ENCODE results near the gene R3HDM2. TPM values are rescaled to one million over a fixed set of nuclear protein-coding genes. Genes with fewer than 3 reads are reported as not detected.
A peak's percentile ranks its signal among the peaks of the same experiment; 100 is the strongest.

Gene R3HDM2
- total and polyA plus RNA-seq, 2 of the 13 experiments (the other 11 are each of a cell fraction or from before 2014, with no cell fraction given) = 11.1 to 23.5 TPM

DNA sequence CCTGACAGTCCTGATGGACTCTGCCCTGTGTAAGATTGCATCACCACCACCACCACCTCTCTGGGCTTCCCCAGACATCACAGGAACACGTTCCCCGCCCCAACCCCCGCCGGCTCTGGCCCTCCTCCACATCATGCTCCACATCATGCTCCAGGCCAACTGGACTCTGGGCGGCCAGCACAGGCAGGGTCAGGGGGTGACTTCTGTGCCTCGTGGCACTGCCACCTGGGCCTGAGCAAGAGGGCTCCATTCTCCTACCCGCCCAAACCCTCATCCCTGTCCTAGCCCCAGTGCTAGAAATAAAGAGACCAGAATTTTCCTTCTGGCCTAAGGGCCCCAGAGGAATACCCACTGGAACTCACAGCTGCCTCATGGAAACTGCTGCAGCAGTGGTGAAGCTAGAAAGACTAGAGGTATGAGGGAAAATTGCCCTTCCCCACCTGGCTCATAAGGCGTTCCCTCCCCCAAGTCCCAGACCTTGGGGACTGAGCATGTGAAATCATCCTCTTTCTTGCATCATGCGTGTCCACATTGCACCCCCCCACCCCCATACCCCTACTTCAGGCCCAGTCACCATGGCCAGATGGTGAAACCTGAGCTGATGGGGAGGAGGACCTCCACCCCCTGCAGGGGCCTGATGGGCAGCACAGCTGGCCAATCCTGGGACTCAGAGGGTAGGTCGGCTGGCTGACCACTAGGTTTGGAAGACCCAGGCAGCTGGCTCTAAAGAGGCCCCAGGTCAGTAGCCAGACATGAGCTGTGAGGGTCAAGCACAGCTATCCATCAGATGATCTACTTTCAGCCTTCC is 23.9 kb upstream of the R3HDM2 start, which contains the start of gene INHBE (continued):
- TF ChIP-seq, protein P1, sequence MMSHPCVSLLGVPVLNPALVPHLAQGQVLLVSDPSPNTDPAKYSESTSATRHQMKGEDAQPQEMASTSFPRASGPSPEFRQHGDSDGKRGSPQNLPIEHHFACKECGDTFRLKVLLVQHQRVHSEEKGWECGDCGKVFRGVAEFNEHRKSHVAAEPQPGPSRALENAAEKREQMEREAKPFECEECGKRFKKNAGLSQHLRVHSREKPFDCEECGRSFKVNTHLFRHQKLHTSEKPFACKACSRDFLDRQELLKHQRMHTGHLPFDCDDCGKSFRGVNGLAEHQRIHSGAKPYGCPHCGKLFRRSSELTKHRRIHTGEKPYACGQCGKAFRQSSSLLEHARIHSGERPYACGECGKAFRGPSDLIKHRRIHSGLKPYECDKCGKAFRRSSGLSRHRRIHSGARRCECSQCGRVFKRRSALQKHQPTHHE (CRISPR knock-in tag; IDR thresholded peaks at IDR 0.05; ENCODE audit: borderline replicate concordance) = no peak; the same call in 1 of the 2 replicates
- TF ChIP-seq POLR2G (IDR thresholded peaks at IDR 0.05; ENCODE audit: low read depth, low read length) (peak; percentile 69), RFXANK (CRISPR knock-in tag; IDR thresholded peaks at IDR 0.05) (no peak), REPIN1 (CRISPR knock-in tag; IDR thresholded peaks at IDR 0.05; ENCODE audit: borderline replicate concordance, low read depth) (peak; percentile 76), PITX1 (CRISPR knock-in tag; IDR thresholded peaks at IDR 0.05) (peak; percentile 70), ZMAT3 (CRISPR knock-in tag; conservative IDR thresholded peaks at IDR 0.05) (no peak), ZNF343 (CRISPR knock-in tag; IDR thresholded peaks at IDR 0.05) (peak; percentile 65; the same call in 1 of the 2 replicates), NFKB2 (CRISPR knock-in tag; IDR thresholded peaks at IDR 0.05; ENCODE audit: borderline replicate concordance) (peak; percentile 68; the same call in 1 of the 2 replicates), KLF11 (CRISPR knock-in tag; IDR thresholded peaks at IDR 0.05) (peak; percentile 38; the same call in 1 of the 2 replicates), FOSL2 (CRISPR knock-in tag; IDR thresholded peaks at IDR 0.05) (peak; percentile 78), SOX6 (IDR thresholded peaks at IDR 0.05) (no peak), SOX6 (CRISPR knock-in tag; IDR thresholded peaks at IDR 0.05) (peak; percentile 80)
- TF ChIP-seq, protein P2, sequence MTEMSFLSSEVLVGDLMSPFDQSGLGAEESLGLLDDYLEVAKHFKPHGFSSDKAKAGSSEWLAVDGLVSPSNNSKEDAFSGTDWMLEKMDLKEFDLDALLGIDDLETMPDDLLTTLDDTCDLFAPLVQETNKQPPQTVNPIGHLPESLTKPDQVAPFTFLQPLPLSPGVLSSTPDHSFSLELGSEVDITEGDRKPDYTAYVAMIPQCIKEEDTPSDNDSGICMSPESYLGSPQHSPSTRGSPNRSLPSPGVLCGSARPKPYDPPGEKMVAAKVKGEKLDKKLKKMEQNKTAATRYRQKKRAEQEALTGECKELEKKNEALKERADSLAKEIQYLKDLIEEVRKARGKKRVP (CRISPR knock-in tag; IDR thresholded peaks at IDR 0.05) = peak; percentile 46 to 99; a peak in 3 of 4 replicates
- TF ChIP-seq, protein P3, sequence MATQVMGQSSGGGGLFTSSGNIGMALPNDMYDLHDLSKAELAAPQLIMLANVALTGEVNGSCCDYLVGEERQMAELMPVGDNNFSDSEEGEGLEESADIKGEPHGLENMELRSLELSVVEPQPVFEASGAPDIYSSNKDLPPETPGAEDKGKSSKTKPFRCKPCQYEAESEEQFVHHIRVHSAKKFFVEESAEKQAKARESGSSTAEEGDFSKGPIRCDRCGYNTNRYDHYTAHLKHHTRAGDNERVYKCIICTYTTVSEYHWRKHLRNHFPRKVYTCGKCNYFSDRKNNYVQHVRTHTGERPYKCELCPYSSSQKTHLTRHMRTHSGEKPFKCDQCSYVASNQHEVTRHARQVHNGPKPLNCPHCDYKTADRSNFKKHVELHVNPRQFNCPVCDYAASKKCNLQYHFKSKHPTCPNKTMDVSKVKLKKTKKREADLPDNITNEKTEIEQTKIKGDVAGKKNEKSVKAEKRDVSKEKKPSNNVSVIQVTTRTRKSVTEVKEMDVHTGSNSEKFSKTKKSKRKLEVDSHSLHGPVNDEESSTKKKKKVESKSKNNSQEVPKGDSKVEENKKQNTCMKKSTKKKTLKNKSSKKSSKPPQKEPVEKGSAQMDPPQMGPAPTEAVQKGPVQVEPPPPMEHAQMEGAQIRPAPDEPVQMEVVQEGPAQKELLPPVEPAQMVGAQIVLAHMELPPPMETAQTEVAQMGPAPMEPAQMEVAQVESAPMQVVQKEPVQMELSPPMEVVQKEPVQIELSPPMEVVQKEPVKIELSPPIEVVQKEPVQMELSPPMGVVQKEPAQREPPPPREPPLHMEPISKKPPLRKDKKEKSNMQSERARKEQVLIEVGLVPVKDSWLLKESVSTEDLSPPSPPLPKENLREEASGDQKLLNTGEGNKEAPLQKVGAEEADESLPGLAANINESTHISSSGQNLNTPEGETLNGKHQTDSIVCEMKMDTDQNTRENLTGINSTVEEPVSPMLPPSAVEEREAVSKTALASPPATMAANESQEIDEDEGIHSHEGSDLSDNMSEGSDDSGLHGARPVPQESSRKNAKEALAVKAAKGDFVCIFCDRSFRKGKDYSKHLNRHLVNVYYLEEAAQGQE (IDR thresholded peaks at IDR 0.05; ENCODE audit: borderline replicate concordance in 1 of 2, low read depth in 1 of 2, low read length in 2 of 2) = peak in 1 of 2 experiments; percentile 20; a peak in 1 of 4 replicates
- TF ChIP-seq, protein P4, sequence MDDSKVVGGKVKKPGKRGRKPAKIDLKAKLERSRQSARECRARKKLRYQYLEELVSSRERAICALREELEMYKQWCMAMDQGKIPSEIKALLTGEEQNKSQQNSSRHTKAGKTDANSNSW (CRISPR knock-in tag; IDR thresholded peaks at IDR 0.05; ENCODE audit: borderline replicate concordance) = peak; percentile 35; the same call in 1 of the 2 replicates
- TF ChIP-seq, protein P5, sequence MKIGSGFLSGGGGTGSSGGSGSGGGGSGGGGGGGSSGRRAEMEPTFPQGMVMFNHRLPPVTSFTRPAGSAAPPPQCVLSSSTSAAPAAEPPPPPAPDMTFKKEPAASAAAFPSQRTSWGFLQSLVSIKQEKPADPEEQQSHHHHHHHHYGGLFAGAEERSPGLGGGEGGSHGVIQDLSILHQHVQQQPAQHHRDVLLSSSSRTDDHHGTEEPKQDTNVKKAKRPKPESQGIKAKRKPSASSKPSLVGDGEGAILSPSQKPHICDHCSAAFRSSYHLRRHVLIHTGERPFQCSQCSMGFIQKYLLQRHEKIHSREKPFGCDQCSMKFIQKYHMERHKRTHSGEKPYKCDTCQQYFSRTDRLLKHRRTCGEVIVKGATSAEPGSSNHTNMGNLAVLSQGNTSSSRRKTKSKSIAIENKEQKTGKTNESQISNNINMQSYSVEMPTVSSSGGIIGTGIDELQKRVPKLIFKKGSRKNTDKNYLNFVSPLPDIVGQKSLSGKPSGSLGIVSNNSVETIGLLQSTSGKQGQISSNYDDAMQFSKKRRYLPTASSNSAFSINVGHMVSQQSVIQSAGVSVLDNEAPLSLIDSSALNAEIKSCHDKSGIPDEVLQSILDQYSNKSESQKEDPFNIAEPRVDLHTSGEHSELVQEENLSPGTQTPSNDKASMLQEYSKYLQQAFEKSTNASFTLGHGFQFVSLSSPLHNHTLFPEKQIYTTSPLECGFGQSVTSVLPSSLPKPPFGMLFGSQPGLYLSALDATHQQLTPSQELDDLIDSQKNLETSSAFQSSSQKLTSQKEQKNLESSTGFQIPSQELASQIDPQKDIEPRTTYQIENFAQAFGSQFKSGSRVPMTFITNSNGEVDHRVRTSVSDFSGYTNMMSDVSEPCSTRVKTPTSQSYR (CRISPR knock-in tag; IDR thresholded peaks at IDR 0.05; ENCODE audit: borderline replicate concordance) = peak; percentile 91
- TF ChIP-seq, protein P6, sequence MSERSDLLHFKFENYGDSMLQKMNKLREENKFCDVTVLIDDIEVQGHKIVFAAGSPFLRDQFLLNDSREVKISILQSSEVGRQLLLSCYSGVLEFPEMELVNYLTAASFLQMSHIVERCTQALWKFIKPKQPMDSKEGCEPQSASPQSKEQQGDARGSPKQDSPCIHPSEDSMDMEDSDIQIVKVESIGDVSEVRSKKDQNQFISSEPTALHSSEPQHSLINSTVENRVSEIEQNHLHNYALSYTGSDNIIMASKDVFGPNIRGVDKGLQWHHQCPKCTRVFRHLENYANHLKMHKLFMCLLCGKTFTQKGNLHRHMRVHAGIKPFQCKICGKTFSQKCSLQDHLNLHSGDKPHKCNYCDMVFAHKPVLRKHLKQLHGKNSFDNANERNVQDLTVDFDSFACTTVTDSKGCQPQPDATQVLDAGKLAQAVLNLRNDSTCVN (CRISPR knock-in tag; IDR thresholded peaks at IDR 0.05; ENCODE audit: borderline replicate concordance) = peak; percentile 36; the same call in 1 of the 2 replicates
